ENCODE measurements around the gene SERPINA12. TPM values are rescaled to one million over a fixed set of nuclear protein-coding genes. Genes with fewer than 3 reads are reported as not detected.

Gene SERPINA12
- total RNA-seq, 1 donor from 2014 or later: not detected

- no peak for FAIRE-seq
These were observed 63.1 kb downstream of the SERPINA12 start for GRCh38 chr14:94446126-94446525.

GRCh38 chr14:94445003-94445402 lies 64.3 kb downstream of the SERPINA12 start:
- FAIRE-seq (no peak), DNase-seq (ENCODE audit: low spot score in 2 of 2) (no peak)

More at GRCh38 chr14:94446126-94446525, 63.1 kb downstream of the SERPINA12 start:
- no peak for DNase-seq (ENCODE audit: low spot score in 2 of 2)

DNA sequence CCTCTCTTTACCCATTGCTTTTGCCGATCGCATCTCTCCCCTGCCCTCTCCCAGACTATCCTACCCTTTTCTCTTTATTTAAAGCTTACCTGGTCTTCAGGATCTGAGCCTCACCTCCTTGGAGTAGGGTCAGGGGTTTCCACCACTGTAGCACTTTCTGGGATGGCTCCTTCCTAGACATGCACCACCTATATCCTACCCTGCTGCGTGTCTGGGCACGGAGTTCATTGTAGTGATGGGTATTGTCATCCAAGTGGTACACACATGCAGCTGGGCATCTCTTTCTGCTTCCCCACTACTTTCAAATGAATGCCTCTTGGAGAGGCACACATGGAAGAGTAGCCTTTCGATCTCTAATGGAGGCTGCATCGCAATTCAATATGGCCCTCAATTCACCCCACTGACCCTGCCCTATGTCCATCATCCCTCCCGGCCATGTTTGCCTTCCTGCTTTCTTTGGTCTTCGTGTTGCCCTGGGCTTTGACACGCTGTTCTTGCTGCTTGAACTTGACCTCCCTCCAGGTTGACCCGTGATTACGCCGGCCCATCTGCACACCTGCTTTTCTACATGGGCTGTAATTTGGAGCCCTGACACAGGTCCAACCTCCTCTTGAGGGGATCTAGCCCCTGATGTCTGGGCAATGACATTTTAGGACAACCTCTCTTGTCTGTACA lies 67.6 kb downstream of the SERPINA12 start:
- FAIRE-seq: no peak
- DNase-seq (ENCODE audit: low spot score in 2 of 2): no peak

DNA sequence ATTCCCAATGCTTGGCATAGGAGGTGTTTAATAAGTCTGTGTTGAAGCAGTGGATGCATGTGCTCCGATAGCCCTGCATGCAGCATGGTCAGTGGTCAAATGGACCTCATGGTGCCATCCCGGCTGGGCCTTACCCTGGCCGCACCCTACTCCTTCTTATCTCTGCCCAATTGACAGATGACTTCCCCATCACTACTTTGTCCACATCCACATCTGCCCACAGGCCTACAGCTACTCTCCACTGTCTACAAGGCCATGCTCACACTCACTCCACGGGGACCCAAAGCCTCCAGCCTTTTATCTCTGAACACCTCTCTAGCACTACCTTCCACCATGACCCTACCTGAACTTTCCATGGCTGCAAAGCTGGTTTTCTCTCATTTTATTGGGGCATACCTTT lies 68.1 kb downstream of the SERPINA12 start:
- DNase-seq (ENCODE audit: low spot score in 2 of 2) (no peak), FAIRE-seq (no peak)

- no peak for DNase-seq (ENCODE audit: low spot score in 2 of 2)
- no peak for FAIRE-seq
These were observed 69.7 kb downstream of the SERPINA12 start for GRCh38 chr14:94439453-94440057.

Other genes with a start within 250 kb of the SERPINA12 start
- not detected for gene SERPINA10, start 216.2 kb downstream of the SERPINA12 start, total RNA-seq
- gene SERPINA6, start 186.1 kb downstream of the SERPINA12 start, total RNA-seq: not detected
- gene SERPINA2, start 142.8 kb downstream of the SERPINA12 start, total RNA-seq: not detected
- gene SERPINA1, start 120.9 kb downstream of the SERPINA12 start, total RNA-seq: 1.6 TPM
- gene SERPINA11, start 56.7 kb downstream of the SERPINA12 start, total RNA-seq: not detected
- not detected for gene SERPINA9, start 33.3 kb downstream of the SERPINA12 start, total RNA-seq
- not detected for gene SERPINA4, start 52.0 kb upstream of the SERPINA12 start, total RNA-seq
- not detected for gene SERPINA5, start 72.0 kb upstream of the SERPINA12 start, total RNA-seq
- not detected for gene SERPINA3, start 102.9 kb upstream of the SERPINA12 start, total RNA-seq